Natural killer cell (primary cell): Measurements from ENCODE around the gene FMNL1. TPM values are rescaled to one million over a fixed set of nuclear protein-coding genes. Genes with fewer than 3 reads are reported as not detected.

ENCODE experiments used
- ATAC-seq, 3 donors: fragments of 150-1000 bp in 2 of 3; fragments of 200-7000 bp in 1 of 3; cut with Tn5 transposase; 1 replicate in 1 of 3; 2 replicates in 2 of 3; pipeline ENCODE4 v1.10.0; 2021; ENCODE audit warnings: mild to moderate bottlenecking in 2 of 3, moderate library complexity in 2 of 3
- DNase-seq, 2 donors: peaks; one replicate each; pipeline versions ENCODE4 v3.0.0 to v3.0.0-alpha.2; 2013 to 2021; ENCODE audit warnings: mixed read lengths in 1 of 2
- H3K27ac ChIP-seq: one replicate; pipeline ENCODE4 v1.5.1; 2013; ENCODE audit warnings: mild to moderate bottlenecking, low read length
- H3K27me3 ChIP-seq: one replicate; pipeline ENCODE4 v1.6.1; 2013; ENCODE audit warnings: low read length; ENCODE audit not compliant: control insufficient read depth, insufficient read depth
- H3K36me3 ChIP-seq: one replicate; pipeline ENCODE4 v1.6.1; 2013; ENCODE audit warnings: low read length; ENCODE audit not compliant: control insufficient read depth, insufficient read depth
- H3K4me1 ChIP-seq: one replicate; pipeline ENCODE4 v1.6.1; 2013; ENCODE audit warnings: low read length; ENCODE audit not compliant: control insufficient read depth, insufficient read depth
- H3K4me3 ChIP-seq: one replicate; pipeline ENCODE4 v1.5.1; 2013; ENCODE audit warnings: low read length
- H3K9me3 ChIP-seq: one replicate; pipeline ENCODE4 v1.6.1; 2013; ENCODE audit warnings: low read length; ENCODE audit not compliant: control insufficient read depth, insufficient read depth
- H3K27ac Mint-ChIP-seq, 2 donors: one replicate each; pipeline ENCODE4 v1.8.0; 2022; ENCODE audit warnings: mild to moderate bottlenecking in 2 of 2, mixed read lengths in 2 of 2, moderate library complexity in 1 of 2
- H3K27me3 Mint-ChIP-seq, 2 donors: one replicate each; pipeline ENCODE4 v1.8.0; 2022; ENCODE audit warnings: low read depth in 2 of 2, mixed read lengths in 2 of 2
- H3K36me3 Mint-ChIP-seq: one replicate; pipeline ENCODE4 v1.8.0; 2022; ENCODE audit warnings: mixed read lengths
- H3K4me1 Mint-ChIP-seq, 2 donors: one replicate each; pipeline ENCODE4 v1.8.0; 2022; ENCODE audit warnings: mixed read lengths in 2 of 2
- H3K4me3 Mint-ChIP-seq: one replicate; pipeline ENCODE4 v1.8.0; 2022; ENCODE audit warnings: mild to moderate bottlenecking, moderate library complexity, mixed read lengths
- H3K9me3 Mint-ChIP-seq, 2 donors: one replicate each; pipeline ENCODE4 v1.8.0; 2022; ENCODE audit warnings: mixed read lengths in 2 of 2
- CTCF ChIP-seq: fragments of 200-600 bp; IDR thresholded peaks from one replicate; pipeline ENCODE4 v1.8.0; 2022; ENCODE audit warnings: antibody characterized with exemption
- WGBS: methylation state at CpG from one replicate; pipeline ENCODE4 v1.1.7; 2013; ENCODE audit warnings: missing lambda C conversion rate; ENCODE audit not compliant: insufficient coverage; 5-methylcytosine and 5-hydroxymethylcytosine counted together
- intact Hi-C: fragments of 100-400 bp; cut with micrococcal nuclease; formaldehyde crosslinking; loops from one replicate; pipeline ENCODE4 v1.14.2; 2022
- total RNA-seq, 4 donors: library from RNA; stranded (reverse); fragments of 120-200 nt in 1 of 4; gene quantifications; one replicate each; pipeline versions ENCODE4 v1.2.3 to v1.2.4, GENCODE V29; 2013 to 2022

Gene FMNL1
- total RNA-seq, 3 donors from 2014 or later (not counting 1 experiment from before 2014, with no cell fraction given), result 741 to 836 (median 752) TPM

GRCh38 chr17:45271603-45272002 is 49.9 kb downstream of the FMNL1 start:
- H3K27ac Mint-ChIP-seq, result no peak overlapping the region
- Histone ChIP-seq H3K36me3 (peaks cover 73% of the 10 kb centered on the region), H3K4me3 (no peak overlapping the region), H3K4me1 (no peaks in the 10 kb centered on the region), H3K9me3 (no peaks in the 10 kb centered on the region), H3K27ac (no peak overlapping the region), H3K27me3 (no peaks in the 10 kb centered on the region)
- ATAC-seq, result no peak
- DNase-seq, result no peak
- intact Hi-C loops, result no loop called here
- H3K36me3 Mint-ChIP-seq, result no peaks in the 10 kb centered on the region
- 98% methylated on average over 2 of the region's 3 CpGs for WGBS
- no peak for TF ChIP-seq CTCF
- H3K4me3 Mint-ChIP-seq, result no peak overlapping the region
- no peaks in the 10 kb centered on the region for H3K4me1 Mint-ChIP-seq
- no peaks in the 10 kb centered on the region for H3K27me3 Mint-ChIP-seq
- no peaks in the 10 kb centered on the region for H3K9me3 Mint-ChIP-seq

GRCh38 chr17:45273551-45273957 is 51.9 kb downstream of the FMNL1 start:
- TF ChIP-seq CTCF, result no peak
- Mint-ChIP-seq H3K4me1 (peaks cover 0 to 5% of the 10 kb centered on the region in 2 donors), H3K4me3 (no peak overlapping the region), H3K9me3 (no peaks in the 10 kb centered on the region), H3K36me3 (no peaks in the 10 kb centered on the region), H3K27ac (no peak overlapping the region), H3K27me3 (no peaks in the 10 kb centered on the region)
- H3K27ac ChIP-seq, result no peak overlapping the region
- 94% methylated on average over 16 of the region's 16 CpGs for WGBS
- peaks cover 54% of the 10 kb centered on the region for H3K36me3 ChIP-seq
- no peaks in the 10 kb centered on the region for H3K9me3 ChIP-seq
- no peaks in the 10 kb centered on the region for H3K27me3 ChIP-seq
- DNase-seq (no peak), ATAC-seq (no peak)
- no peaks in the 10 kb centered on the region for H3K4me1 ChIP-seq
- H3K4me3 ChIP-seq, result no peak overlapping the region
- intact Hi-C loops, result no loop called here

- Mint-ChIP-seq H3K9me3 (no peaks in the 10 kb centered on the region), H3K27ac (no peak overlapping the region), H3K27me3 (no peaks in the 10 kb centered on the region), H3K4me3 (no peak overlapping the region), H3K4me1 (peaks cover 0 to 5% of the 10 kb centered on the region in 2 donors), H3K36me3 (no peaks in the 10 kb centered on the region)
- ATAC-seq (no peak), DNase-seq (no peak)
- H3K4me1 ChIP-seq, result no peaks in the 10 kb centered on the region
- H3K36me3 ChIP-seq, result peaks cover 49% of the 10 kb centered on the region
- intact Hi-C loops, result no loop called here
- no peak overlapping the region for H3K27ac ChIP-seq
- 95% methylated on average over 5 of the region's 5 CpGs for WGBS
- no peak overlapping the region for H3K4me3 ChIP-seq
- H3K27me3 ChIP-seq, result no peaks in the 10 kb centered on the region
- TF ChIP-seq CTCF, result no peak
- H3K9me3 ChIP-seq, result no peaks in the 10 kb centered on the region
These were observed 52.3 kb downstream of the FMNL1 start for GRCh38 chr17:45274033-45274432.

DNA sequence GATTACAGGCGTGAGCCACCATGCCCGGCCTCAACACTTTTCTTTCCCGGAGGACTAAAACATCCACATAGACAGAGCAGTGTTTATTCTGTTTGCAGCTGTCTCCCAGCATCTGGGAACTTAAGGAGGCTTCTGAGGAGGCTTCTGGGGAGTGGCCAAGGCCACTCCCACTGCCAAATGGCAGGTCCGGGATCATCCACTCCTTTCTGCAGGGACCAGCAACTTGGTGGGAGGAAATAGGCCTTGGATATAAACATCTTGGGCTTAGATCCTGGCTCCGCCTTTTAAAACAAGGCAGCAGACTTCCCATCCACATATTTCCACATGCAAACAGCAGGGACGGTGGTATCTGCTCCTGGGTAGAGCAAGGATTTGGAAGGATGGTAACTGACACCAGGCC is 54.3 kb downstream of the FMNL1 start:
- Histone ChIP-seq H3K9me3 (no peaks in the 10 kb centered on the region), H3K27me3 (no peaks in the 10 kb centered on the region), H3K36me3 (peaks cover 39% of the 10 kb centered on the region), H3K4me3 (no peak overlapping the region), H3K4me1 (no peaks in the 10 kb centered on the region), H3K27ac (no peak overlapping the region)
- Mint-ChIP-seq H3K27me3 (no peaks in the 10 kb centered on the region), H3K27ac (no peak overlapping the region), H3K4me1 (peaks cover 0 to 5% of the 10 kb centered on the region in 2 donors), H3K9me3 (no peaks in the 10 kb centered on the region), H3K4me3 (no peak overlapping the region), H3K36me3 (no peaks in the 10 kb centered on the region)
- no peak for DNase-seq
- no peak for TF ChIP-seq CTCF
- ATAC-seq, result no peak
- 88% methylated on average over 5 of the region's 6 CpGs for WGBS
- intact Hi-C loops, result loop anchor here (2.0 kb wide), 2 partner anchors 37 to 57 kb away; no protein-coding TSS in a partner anchor
